ENCODE results near the gene CA11.

DNA sequence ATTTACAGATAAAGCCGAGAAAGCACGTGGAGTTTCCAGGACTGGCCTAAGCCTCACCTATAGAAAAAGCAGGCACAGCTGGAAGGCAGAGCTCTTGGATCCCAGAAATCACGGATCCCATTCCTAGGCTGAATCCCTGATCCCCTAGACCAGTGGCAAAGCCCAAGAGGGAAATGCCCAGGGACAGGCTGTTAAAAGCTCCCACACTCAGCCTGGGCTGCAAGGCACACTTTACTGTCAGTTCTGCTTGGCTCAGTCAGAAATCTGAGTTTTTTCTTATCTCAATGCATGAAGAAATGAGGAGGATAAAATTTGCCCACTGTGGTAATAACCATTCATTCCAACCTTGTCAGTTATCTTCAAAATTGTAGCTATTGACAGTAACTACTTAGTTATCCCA is 41.8 kb upstream of the CA11 start:
- no peak for TF ChIP-seq EP300 (IDR thresholded peaks at IDR 0.05; ENCODE audit: low read depth)
- TF ChIP-seq, protein P1, sequence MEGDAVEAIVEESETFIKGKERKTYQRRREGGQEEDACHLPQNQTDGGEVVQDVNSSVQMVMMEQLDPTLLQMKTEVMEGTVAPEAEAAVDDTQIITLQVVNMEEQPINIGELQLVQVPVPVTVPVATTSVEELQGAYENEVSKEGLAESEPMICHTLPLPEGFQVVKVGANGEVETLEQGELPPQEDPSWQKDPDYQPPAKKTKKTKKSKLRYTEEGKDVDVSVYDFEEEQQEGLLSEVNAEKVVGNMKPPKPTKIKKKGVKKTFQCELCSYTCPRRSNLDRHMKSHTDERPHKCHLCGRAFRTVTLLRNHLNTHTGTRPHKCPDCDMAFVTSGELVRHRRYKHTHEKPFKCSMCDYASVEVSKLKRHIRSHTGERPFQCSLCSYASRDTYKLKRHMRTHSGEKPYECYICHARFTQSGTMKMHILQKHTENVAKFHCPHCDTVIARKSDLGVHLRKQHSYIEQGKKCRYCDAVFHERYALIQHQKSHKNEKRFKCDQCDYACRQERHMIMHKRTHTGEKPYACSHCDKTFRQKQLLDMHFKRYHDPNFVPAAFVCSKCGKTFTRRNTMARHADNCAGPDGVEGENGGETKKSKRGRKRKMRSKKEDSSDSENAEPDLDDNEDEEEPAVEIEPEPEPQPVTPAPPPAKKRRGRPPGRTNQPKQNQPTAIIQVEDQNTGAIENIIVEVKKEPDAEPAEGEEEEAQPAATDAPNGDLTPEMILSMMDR (IDR thresholded peaks at IDR 0.05), result no peak

Data from transverse colon (tissue), 3 donors.